Endothelial cell of hepatic sinusoid (primary cell): ENCODE results near the gene HECW1.
"Not testable (repeated sequence)": the region's sequence is repeated elsewhere in the genome, so short reads cannot be mapped to it uniquely, and the experiment has no call there.

Source experiments
- in situ Hi-C: cut with HindIII; loops from 2 replicates; pipeline ENCODE4 v1.10.0; 2017; ENCODE audit warnings: low sequenced_read_pairs

The HECW1 gene

GRCh38 chr7:43588477-43589132 lies 476.2 kb downstream of the HECW1 start:
- in situ Hi-C loops = no loop called here

GRCh38 chr7:43589133-43589478 lies 476.7 kb downstream of the HECW1 start:
- in situ Hi-C loops = no loop called here

- in situ Hi-C loops = no loop called here
These were observed 477.3 kb downstream of the HECW1 start for GRCh38 chr7:43589728-43590127.

GRCh38 chr7:43590862-43591557 lies 478.6 kb downstream of the HECW1 start:
- in situ Hi-C loops = no loop called here

GRCh38 chr7:43591558-43592180 lies 479.2 kb downstream of the HECW1 start:
- in situ Hi-C loops = no loop called here

DNA sequence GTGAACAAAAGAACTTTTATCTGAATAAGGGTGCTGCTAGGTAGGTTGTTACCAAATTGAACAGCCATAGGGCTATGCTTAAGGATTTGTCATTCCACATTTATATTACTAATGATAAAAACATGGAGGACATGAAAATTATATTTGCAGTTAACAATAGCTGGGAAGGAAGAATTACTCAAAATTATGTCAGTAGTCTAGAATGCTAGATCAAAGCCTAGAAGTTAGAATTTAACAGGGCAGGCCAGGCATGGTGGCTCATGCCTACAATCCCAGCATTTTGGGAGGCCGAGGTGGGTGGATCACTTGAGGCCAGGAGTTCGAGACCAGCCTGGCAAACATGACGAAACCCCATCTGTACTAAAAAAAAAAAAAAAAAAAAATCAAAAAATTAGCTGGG lies 479.9 kb downstream of the HECW1 start:
- in situ Hi-C loops = no loop called here

DNA sequence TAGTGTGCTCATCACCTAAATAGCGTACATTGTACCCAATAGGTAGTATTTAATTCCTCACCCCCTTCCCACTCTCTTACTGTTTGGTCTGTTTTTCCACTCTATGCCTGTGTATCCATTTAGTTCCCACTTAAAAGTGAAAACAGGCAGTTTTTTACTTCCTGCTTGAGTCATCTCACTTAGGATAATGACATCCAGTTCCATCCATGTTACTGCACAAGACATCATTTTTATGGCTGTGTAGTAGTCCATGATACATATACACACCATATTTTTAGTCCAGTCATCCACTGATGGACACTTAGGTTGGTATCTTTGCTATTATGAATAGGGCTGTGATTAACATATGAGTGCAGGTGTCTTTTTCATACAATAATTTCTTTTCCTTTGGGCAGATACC lies 480.6 kb downstream of the HECW1 start:
- in situ Hi-C loops = no loop called here

DNA sequence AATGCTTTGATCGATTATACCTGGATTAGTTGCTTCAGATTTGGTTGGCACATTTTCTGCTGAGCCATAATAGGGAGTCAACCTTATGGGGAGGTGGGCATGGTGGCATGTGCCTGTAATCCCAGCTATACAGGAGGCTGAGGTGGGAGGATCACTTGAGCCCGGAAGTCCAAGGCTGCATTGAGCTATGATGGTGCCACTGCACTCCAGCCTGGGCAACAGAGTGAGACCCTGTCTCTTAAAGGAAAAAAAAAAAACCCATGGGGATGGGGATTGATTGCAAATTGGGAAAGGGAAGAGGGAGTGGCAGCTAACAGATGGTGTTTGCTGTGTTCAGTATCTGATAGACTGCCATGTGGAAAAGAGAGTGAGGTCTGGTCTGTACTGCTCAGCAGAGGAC lies 481.6 kb downstream of the HECW1 start:
- in situ Hi-C loops = no loop called here

DNA sequence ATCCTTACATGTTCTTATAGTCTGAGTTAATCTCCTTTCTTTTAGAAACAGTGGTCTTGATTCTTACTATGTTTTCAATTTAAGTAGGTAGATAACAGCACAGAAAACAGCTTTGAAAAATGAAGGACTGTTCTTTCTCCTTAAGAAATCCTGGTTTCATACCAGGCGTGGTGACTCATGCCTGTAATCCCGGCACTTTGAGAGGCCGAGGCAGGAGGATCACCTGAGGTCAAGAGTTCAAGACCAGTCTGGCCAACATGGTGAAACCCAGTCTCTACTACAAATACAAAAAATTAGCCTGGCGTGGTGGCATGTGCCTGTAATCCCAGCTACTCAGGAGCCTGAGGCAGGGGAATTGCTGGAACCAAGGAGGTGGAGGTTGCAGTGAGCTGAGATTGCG lies 484.0 kb downstream of the HECW1 start:
- in situ Hi-C loops = not testable (repeated sequence)

GRCh38 chr7:43600056-43600455 lies 487.6 kb downstream of the HECW1 start:
- in situ Hi-C loops = no loop called here

GRCh38 chr7:43602256-43602655 lies 489.8 kb downstream of the HECW1 start:
- in situ Hi-C loops = no loop called here

DNA sequence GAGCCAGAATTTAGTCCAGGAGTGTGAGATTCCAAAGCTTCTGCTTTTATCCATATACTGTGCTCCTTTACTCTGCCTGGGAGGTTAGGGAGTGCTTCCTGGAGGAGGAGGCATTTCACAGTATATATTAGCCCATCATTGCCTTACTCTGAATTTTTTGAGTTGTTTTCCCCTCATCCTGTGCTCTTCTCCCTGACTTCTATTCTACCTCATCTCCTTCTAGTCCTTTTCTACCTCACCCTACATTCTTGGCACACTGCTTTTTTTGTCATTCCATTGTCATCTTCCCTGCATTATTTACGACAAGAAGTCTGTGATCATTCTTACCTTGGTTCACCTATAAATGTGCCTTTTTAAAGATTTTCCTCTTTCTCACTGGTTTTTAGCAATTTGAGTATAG lies 491.8 kb downstream of the HECW1 start:
- in situ Hi-C loops = no loop called here

GRCh38 chr7:43609097-43609496 lies 496.6 kb downstream of the HECW1 start:
- in situ Hi-C loops = no loop called here

DNA sequence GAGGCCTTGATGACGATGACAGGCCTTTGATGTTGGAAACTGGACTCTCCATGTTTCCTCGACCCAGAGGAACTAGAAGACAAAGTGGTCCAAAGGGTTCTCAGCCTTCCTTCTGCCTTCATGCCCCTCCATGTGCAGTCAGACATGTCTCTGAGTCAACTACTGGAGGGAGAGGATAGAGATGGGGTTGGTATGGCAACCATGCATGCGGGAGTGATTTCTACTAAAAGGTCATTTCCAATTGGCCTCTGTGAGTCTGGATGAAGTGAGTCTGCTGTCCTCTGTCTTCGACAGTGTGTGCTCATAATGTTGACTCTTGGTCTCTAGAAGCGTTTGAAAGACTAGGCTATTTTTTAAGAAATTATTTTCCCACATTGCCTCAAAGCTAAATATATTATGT lies 499.7 kb downstream of the HECW1 start:
- in situ Hi-C loops = no loop called here

DNA sequence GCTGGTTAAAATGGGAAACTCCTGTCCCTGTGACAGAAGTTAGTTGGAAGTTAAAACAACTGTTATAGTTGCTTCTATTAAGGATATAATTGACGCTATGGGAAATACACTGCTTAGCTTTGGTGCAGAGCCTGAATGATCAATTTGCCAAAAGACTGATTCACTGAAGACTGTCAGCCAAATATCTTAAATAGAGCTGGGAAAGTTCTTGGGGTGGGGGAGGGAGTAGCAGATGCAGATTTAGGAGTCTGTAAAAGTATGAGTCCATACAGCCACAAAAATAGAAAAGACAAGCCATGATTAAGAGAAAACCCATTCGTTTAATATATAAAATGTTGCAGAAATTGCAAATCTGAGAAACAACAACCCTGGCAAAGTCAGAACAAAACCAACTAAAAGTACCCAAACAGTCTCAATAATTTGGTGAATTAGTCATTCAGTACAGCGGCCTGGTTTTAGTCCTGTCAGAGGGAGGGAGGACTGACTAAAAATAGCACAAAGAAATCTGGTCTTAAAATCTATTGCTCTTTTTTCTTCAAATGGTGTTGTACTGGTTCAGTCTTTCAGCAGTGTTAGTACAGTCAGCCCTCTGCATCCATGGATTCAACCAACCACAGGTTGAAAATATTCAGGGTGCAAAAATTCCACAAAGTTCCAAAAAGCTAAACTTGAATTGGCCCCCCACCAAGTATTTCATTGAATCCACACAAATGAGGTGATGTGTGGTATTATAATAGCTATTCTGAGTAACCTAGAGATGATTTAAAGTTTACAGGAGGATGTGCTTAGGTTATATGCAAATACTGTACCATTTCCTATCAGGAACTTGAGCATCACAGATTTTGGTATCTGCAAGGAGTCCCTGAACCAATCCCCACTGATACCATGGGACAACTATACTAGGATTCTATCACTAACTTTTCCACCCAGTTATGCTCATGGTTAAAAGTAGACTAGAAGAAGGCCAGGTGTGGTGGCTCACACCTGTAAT lies 500.4 kb downstream of the HECW1 start:
- in situ Hi-C loops = no loop called here
